Measurements from ENCODE around the gene ARRB2.

DNA sequence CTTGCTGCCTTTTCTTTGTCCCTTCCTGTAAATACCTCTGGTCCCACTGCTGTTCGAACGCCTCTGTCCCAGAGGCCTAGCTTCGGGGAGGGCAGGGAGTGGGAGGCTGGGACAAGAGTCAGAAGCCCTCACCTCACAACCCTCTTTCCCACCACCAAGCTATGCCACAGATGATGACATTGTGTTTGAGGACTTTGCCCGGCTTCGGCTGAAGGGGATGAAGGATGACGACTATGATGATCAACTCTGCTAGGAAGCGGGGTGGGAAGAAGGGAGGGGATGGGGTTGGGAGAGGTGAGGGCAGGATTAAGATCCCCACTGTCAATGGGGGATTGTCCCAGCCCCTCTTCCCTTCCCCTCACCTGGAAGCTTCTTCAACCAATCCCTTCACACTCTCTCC is 10.4 kb downstream of the ARRB2 start:
- TF ChIP-seq, protein P1, sequence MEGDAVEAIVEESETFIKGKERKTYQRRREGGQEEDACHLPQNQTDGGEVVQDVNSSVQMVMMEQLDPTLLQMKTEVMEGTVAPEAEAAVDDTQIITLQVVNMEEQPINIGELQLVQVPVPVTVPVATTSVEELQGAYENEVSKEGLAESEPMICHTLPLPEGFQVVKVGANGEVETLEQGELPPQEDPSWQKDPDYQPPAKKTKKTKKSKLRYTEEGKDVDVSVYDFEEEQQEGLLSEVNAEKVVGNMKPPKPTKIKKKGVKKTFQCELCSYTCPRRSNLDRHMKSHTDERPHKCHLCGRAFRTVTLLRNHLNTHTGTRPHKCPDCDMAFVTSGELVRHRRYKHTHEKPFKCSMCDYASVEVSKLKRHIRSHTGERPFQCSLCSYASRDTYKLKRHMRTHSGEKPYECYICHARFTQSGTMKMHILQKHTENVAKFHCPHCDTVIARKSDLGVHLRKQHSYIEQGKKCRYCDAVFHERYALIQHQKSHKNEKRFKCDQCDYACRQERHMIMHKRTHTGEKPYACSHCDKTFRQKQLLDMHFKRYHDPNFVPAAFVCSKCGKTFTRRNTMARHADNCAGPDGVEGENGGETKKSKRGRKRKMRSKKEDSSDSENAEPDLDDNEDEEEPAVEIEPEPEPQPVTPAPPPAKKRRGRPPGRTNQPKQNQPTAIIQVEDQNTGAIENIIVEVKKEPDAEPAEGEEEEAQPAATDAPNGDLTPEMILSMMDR (IDR thresholded peaks at IDR 0.05; ENCODE audit: insufficient read depth, low read depth, low read length): no peak
- TF ChIP-seq EZH2 (IDR thresholded peaks at IDR 0.05; ENCODE audit: insufficient read depth, low read length): no peak
